Right lobe of liver (tissue), 6 donors: ENCODE measurements around the gene CBR4. TPM values are rescaled to one million over a fixed set of nuclear protein-coding genes. Genes with fewer than 3 reads are reported as not detected.
A peak's percentile ranks its signal among the peaks of the same experiment; 100 is the strongest.
"Not testable (repeated sequence)": the region's sequence is repeated elsewhere in the genome, so short reads cannot be mapped to it uniquely, and the experiment has no call there.

Experiments
- ATAC-seq, 4 donors: fragments of 200-7000 bp; cut with Tn5 transposase; one replicate each; pipeline ENCODE4 v1.9.1; 2020; ENCODE audit warnings: mild to moderate bottlenecking in 4 of 4, moderate library complexity in 4 of 4
- DNase-seq, 3 donors: peaks; one replicate each; pipeline ENCODE4 v3.0.0-alpha.2; 2020
- H3K27ac ChIP-seq, 3 donors: fragments of 200-600 bp; one replicate each; pipeline ENCODE4 v1.8.0; 2022
- H3K27me3 ChIP-seq, 2 donors: fragments of 200-600 bp; one replicate each; pipeline ENCODE4 v1.8.0; 2022
- H3K36me3 ChIP-seq, 4 donors: fragments of 200-600 bp; sonication (generic) in 1 of 4; one replicate each; pipeline versions ENCODE4 v1.5.1 to v1.8.0; 2017 to 2022; ENCODE audit warnings: control low read depth in 1 of 4
- H3K4me1 ChIP-seq, 4 donors: fragments of 200-600 bp; sonication (generic) in 1 of 4; one replicate each; pipeline versions ENCODE4 v1.5.1 to v1.8.0; 2017 to 2022; ENCODE audit warnings: control low read depth in 1 of 4
- H3K4me3 ChIP-seq, 3 donors: fragments of 200-600 bp; one replicate each; pipeline ENCODE4 v1.8.0; 2022
- H3K9me3 ChIP-seq, 4 donors: fragments of 200-600 bp; sonication (generic) in 1 of 4; one replicate each; pipeline versions ENCODE4 v1.5.1 to v1.8.0; 2017 to 2022; ENCODE audit warnings: control low read depth in 1 of 4
- CTCF ChIP-seq, 4 donors: fragments of 200-600 bp in 3 of 4; fragments of 450-650 bp in 1 of 4; IDR thresholded peaks; one replicate each; pipeline versions ENCODE4 v1.5.1 to v1.8.0; 2016 to 2022; ENCODE audit warnings: antibody characterized with exemption in 4 of 4, mild to moderate bottlenecking in 2 of 4
- POLR2A ChIP-seq: fragments of 450-650 bp; IDR thresholded peaks from one replicate; pipeline ENCODE4 v1.6.1; 2017; ENCODE audit warnings: antibody characterized with exemption, mild to moderate bottlenecking
- WGBS: methylation state at CpG from one replicate; pipeline ENCODE4 v1.1.6; 2018; ENCODE audit warnings: low coverage, low lambda C conversion rate; ENCODE audit not compliant: insufficient coverage; ENCODE audit errors: missing lambda C conversion rate; 5-methylcytosine and 5-hydroxymethylcytosine counted together
- intact Hi-C, 2 donors: fragments of 100-400 bp; cut with DNase I; formaldehyde crosslinking; loops; one replicate each; pipeline versions ENCODE4 v1.11.2 to v1.14.1; 2022
- total RNA-seq, 6 experiments: library from RNA; depleted of rRNA in 2 of 6; stranded (reverse); fragments of >200 nt in 2 of 6; fragmentation: NEBNext Ultra II Directional in 3 of 6; extraction: Animal tissue kit (Norgen Biotek cat#: 25700) in 3 of 6; gene quantifications; one replicate each; pipeline versions ENCODE4 v1.1.0 to v1.2.4, GENCODE V29; 2016 to 2023
- donor health status: DM: no; HTN: yes; CAD: no.
- donor health status: DM: no; HTN: no; CAD: no.
- donor health status: DM: no; HTN: no; CAD: no.
- donor health status: DM: no; HTN: yes; CAD: no.
- donor health status: DM: no; HTN: yes; CAD: no.

CBR4 gene
- total RNA-seq, 6 experiments from 2014 or later, result 20.3 to 41.5 (median 22.7) TPM

GRCh38 chr4:169042608-169043007, 32.6 kb upstream of the CBR4 start:
- ATAC-seq (no peak), DNase-seq (no peak)
- Histone ChIP-seq H3K36me3 (no peaks in the 10 kb centered on the region), H3K4me3 (no peak overlapping the region), H3K27ac (no peak overlapping the region), H3K4me1 (peaks cover 0 to 29% (median 14%) of the 10 kb centered on the region in 4 donors), H3K9me3 (no peaks in the 10 kb centered on the region), H3K27me3 (no peaks in the 10 kb centered on the region)
- TF ChIP-seq CTCF (IDR thresholded peaks at IDR 0.05) (no peak), POLR2A (no peak)
- 100% methylated on average over 2 of the region's 2 CpGs for WGBS
- intact Hi-C loops, result no loop called here

GRCh38 chr4:169040559-169041261, 30.7 kb upstream of the CBR4 start:
- ATAC-seq (peak; percentile 89 to 94 (median 91)), DNase-seq (peak; percentile 56 to 70 (median 70))
- H3K27me3 ChIP-seq, result no peaks in the 10 kb centered on the region
- WGBS, result 59% methylated on average over 7 of the region's 7 CpGs
- intact Hi-C loops, result no loop called here
- TF ChIP-seq POLR2A, result no peak
- no peak for TF ChIP-seq CTCF (IDR thresholded peaks at IDR 0.05)
- H3K4me3 ChIP-seq, result no peak overlapping the region
- peak overlapping the region in 1 of 3 donors; percentile 47 for H3K27ac ChIP-seq
- no peaks in the 10 kb centered on the region for H3K36me3 ChIP-seq
- H3K9me3 ChIP-seq, result no peaks in the 10 kb centered on the region
- H3K4me1 ChIP-seq, result peaks cover 0 to 29% (median 14%) of the 10 kb centered on the region in 4 donors

GRCh38 chr4:169039251-169039954, 29.3 kb upstream of the CBR4 start:
- Histone ChIP-seq H3K4me3 (no peak overlapping the region), H3K36me3 (no peaks in the 10 kb centered on the region), H3K9me3 (no peaks in the 10 kb centered on the region), H3K27me3 (no peaks in the 10 kb centered on the region), H3K27ac (no peak overlapping the region), H3K4me1 (peaks cover 0 to 29% (median 13%) of the 10 kb centered on the region in 4 donors)
- 43% methylated on average over 8 of the region's 8 CpGs for WGBS
- peak; percentile 43 to 62 (median 58) for ATAC-seq
- no peak for DNase-seq
- TF ChIP-seq CTCF (IDR thresholded peaks at IDR 0.05) (no peak), POLR2A (no peak)
- intact Hi-C loops, result no loop called here

GRCh38 chr4:169037506-169037905, 27.5 kb upstream of the CBR4 start:
- H3K9me3 ChIP-seq, result no peaks in the 10 kb centered on the region
- H3K36me3 ChIP-seq, result no peaks in the 10 kb centered on the region
- intact Hi-C loops, result no loop called here
- 87% methylated on average over 3 of the region's 3 CpGs for WGBS
- DNase-seq (no peak), ATAC-seq (no peak)
- H3K27me3 ChIP-seq, result no peaks in the 10 kb centered on the region
- TF ChIP-seq CTCF (IDR thresholded peaks at IDR 0.05), result no peak
- no peak for TF ChIP-seq POLR2A
- no peak overlapping the region for H3K4me3 ChIP-seq
- H3K27ac ChIP-seq, result no peak overlapping the region
- H3K4me1 ChIP-seq, result peaks cover 0 to 29% (median 13%) of the 10 kb centered on the region in 4 donors

- intact Hi-C loops, DNase-seq: not testable (repeated sequence)
Measured at GRCh38 chr4:169035871-169036620, 26.0 kb upstream of the CBR4 start.

More at GRCh38 chr4:169035871-169036620, 26.0 kb upstream of the CBR4 start:
- H3K27ac ChIP-seq, H3K9me3 ChIP-seq, H3K36me3 ChIP-seq, H3K4me3 ChIP-seq, H3K27me3 ChIP-seq, ATAC-seq: not testable (repeated sequence)
- H3K4me1 ChIP-seq, result peaks cover 0 to 21% (median 11%) of the 10 kb centered on the region in 4 donors
- no CpG with 5 or more reads among the region's 35 CpGs for WGBS
